AG04450 (cell line): ENCODE results near the gene MYH11. TPM values are rescaled to one million over a fixed set of nuclear protein-coding genes. Genes with fewer than 3 reads are reported as not detected.

ENCODE experiments used
- CTCF ChIA-PET: fragments of 300-600, 350-600 bp; formaldehyde crosslinking; extraction: SDS; loops from one replicate; lab custom pipeline; 2022; ENCODE audit warnings: antibody characterized with exemption, inconsistent platforms; lab: Charles Lee
- POLR2A ChIA-PET: fragments of 350-600 bp; formaldehyde crosslinking; extraction: SDS; loops from one replicate; lab custom pipeline; 2021; ENCODE audit warnings: antibody characterized with exemption, inconsistent platforms; lab: Yijun Ruan, JAX
- DNase-seq: peaks from one replicate; pipeline ENCODE4 v3.0.0-alpha.2; 2011; ENCODE audit warnings: low read depth, low spot score
- H3K27ac ChIP-seq: one replicate; pipeline ENCODE4 v1.5.1; 2012; ENCODE audit warnings: low read depth, low read length, control low read depth
- H3K27me3 ChIP-seq: one replicate; pipeline ENCODE4 v1.6.0; 2012; ENCODE audit warnings: low read length; ENCODE audit not compliant: control insufficient read depth, insufficient read depth
- H3K4me3 ChIP-seq: 2 replicates; pipeline ENCODE4 v1.5.1; 2011; ENCODE audit warnings: mild to moderate bottlenecking, low read depth, low read length, control low read depth
- H3K9me3 ChIP-seq: 2 replicates; pipeline ENCODE4 v1.5.1; 2012; ENCODE audit warnings: low read length; ENCODE audit not compliant: control insufficient read depth, insufficient read depth
- polyA plus RNA-seq: library from polyadenylated mRNA; depleted of rRNA; stranded (reverse); fragments of >200 nt; gene quantifications from 2 replicates; pipeline ENCODE4 v1.2.3, GENCODE V29; 2011
- TF ChIP-seq, protein P1 (sequence below): IDR thresholded peaks from 2 replicates; pipeline ENCODE4 v1.5.1; 2011; ENCODE audit warnings: low read depth, low read length, control low read depth, inconsistent platforms

MYH11 gene
- polyA plus RNA-seq, 1 experiment: 0.20 TPM

GRCh38 chr16:15858921-15859668 is 2.3 kb upstream of the MYH11 start:
- TF ChIP-seq, protein P1, sequence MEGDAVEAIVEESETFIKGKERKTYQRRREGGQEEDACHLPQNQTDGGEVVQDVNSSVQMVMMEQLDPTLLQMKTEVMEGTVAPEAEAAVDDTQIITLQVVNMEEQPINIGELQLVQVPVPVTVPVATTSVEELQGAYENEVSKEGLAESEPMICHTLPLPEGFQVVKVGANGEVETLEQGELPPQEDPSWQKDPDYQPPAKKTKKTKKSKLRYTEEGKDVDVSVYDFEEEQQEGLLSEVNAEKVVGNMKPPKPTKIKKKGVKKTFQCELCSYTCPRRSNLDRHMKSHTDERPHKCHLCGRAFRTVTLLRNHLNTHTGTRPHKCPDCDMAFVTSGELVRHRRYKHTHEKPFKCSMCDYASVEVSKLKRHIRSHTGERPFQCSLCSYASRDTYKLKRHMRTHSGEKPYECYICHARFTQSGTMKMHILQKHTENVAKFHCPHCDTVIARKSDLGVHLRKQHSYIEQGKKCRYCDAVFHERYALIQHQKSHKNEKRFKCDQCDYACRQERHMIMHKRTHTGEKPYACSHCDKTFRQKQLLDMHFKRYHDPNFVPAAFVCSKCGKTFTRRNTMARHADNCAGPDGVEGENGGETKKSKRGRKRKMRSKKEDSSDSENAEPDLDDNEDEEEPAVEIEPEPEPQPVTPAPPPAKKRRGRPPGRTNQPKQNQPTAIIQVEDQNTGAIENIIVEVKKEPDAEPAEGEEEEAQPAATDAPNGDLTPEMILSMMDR: no peak
- no peak for DNase-seq
- CTCF ChIA-PET: interaction anchor here (0.7 to 4.0 kb wide), 3 partner anchors 11 to 81 kb away, joined by 3 to 27 read pairs (median 10); no protein-coding TSS in a partner anchor
- peaks cover 33% of the 10 kb centered on the region for H3K27me3 ChIP-seq
- no peak overlapping the region for H3K4me3 ChIP-seq
- H3K9me3 ChIP-seq: no peaks in the 10 kb centered on the region
- POLR2A ChIA-PET: interaction anchor here (1.8 kb wide), 1 partner anchor 29 kb away, joined by 6 read pairs; the partner anchor contains the start of gene CEP20
- H3K27ac ChIP-seq: no peak overlapping the region

- CTCF ChIA-PET: interaction anchor here (0.6 to 4.0 kb wide), 2 partner anchors 16 to 31 kb away, joined by 3 to 27 read pairs; no protein-coding TSS in a partner anchor
- Histone ChIP-seq H3K27me3 (peaks cover 39% of the 10 kb centered on the region), H3K4me3 (peak overlapping the region; percentile 56), H3K27ac (no peak overlapping the region), H3K9me3 (no peaks in the 10 kb centered on the region)
- POLR2A ChIA-PET: no interaction called here
- no peak for DNase-seq
- TF ChIP-seq, protein P1: no peak
These were observed 1.1 kb upstream of the MYH11 start for GRCh38 chr16:15857724-15858560.

- TF ChIP-seq, protein P1: no peak
- Histone ChIP-seq H3K4me3 (no peak overlapping the region), H3K9me3 (no peaks in the 10 kb centered on the region), H3K27ac (no peak overlapping the region), H3K27me3 (peaks cover 44% of the 10 kb centered on the region)
- DNase-seq: no peak
- ChIA-PET CTCF (no interaction called here), POLR2A (no interaction called here)
These were observed 646 bp downstream of the MYH11 start for GRCh38 chr16:15856182-15856581.

DNA sequence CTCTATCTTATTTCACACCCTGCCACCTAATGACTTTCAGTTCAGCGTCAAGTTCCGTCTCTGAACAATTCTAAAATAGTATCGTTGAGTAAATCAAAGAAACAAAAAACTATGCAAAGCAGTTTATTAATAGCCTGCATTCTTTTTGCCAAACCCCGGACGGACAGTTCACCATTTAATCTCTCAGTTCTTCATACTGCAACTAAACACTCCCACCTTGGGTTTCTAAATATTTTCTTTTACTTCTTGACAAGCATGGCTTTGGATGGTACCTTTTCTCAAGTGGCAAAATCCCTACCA is 1.2 kb downstream of the MYH11 start:
- H3K4me3 ChIP-seq: no peak overlapping the region
- H3K9me3 ChIP-seq: no peaks in the 10 kb centered on the region
- peaks cover 45% of the 10 kb centered on the region for H3K27me3 ChIP-seq
- TF ChIP-seq, protein P1: no peak
- CTCF ChIA-PET: interaction anchor here (1.1 kb wide), 1 partner anchor 19 kb away, joined by 3 read pairs; no protein-coding TSS in a partner anchor
- no peak for DNase-seq
- H3K27ac ChIP-seq: no peak overlapping the region
- POLR2A ChIA-PET: no interaction called here
